Hippocampal formation (tissue), 2 donors: ENCODE data around the gene BTBD9.

Experiments
- DNase-seq, 2 donors: peaks; one replicate each; lab custom pipeline; 2025; lab: John Stamatoyannopoulos, UW

BTBD9 gene

GRCh38 chr6:38481851-38482250 lies 157.9 kb downstream of the BTBD9 start:
- DNase-seq, result no peak

- DNase-seq, result no peak
Measured at GRCh38 chr6:38481211-38481836, 158.4 kb downstream of the BTBD9 start.

GRCh38 chr6:38480036-38480435 lies 159.7 kb downstream of the BTBD9 start:
- no peak for DNase-seq

GRCh38 chr6:38479331-38479730 lies 160.4 kb downstream of the BTBD9 start:
- DNase-seq, result no peak

- DNase-seq, result no peak
Measured at GRCh38 chr6:38477680-38478260, 162.0 kb downstream of the BTBD9 start.

GRCh38 chr6:38476888-38477287 lies 162.8 kb downstream of the BTBD9 start:
- no peak for DNase-seq

GRCh38 chr6:38476141-38476540 lies 163.6 kb downstream of the BTBD9 start:
- no peak for DNase-seq

- DNase-seq, result no peak
Measured at GRCh38 chr6:38470548-38470947, 169.2 kb downstream of the BTBD9 start.

GRCh38 chr6:38467566-38467965 lies 172.2 kb downstream of the BTBD9 start:
- no peak for DNase-seq

GRCh38 chr6:38460186-38460585 lies 179.5 kb downstream of the BTBD9 start:
- no peak for DNase-seq

GRCh38 chr6:38459291-38459690 lies 180.4 kb downstream of the BTBD9 start:
- no peak for DNase-seq

- DNase-seq, result no peak
Measured at GRCh38 chr6:38453861-38454260, 185.9 kb downstream of the BTBD9 start.

- no peak for DNase-seq
Measured at GRCh38 chr6:38452816-38453660, 186.7 kb downstream of the BTBD9 start.

- DNase-seq, result no peak
Measured at GRCh38 chr6:38450717-38451116, 189.0 kb downstream of the BTBD9 start.

- no peak for DNase-seq
Measured at GRCh38 chr6:38445925-38446324, 193.8 kb downstream of the BTBD9 start.

- no peak for DNase-seq
Measured at GRCh38 chr6:38445336-38445735, 194.4 kb downstream of the BTBD9 start.

- DNase-seq, result peak in 1 of 2 donors; percentile 19
Measured at GRCh38 chr6:38443352-38444144, 196.2 kb downstream of the BTBD9 start.

GRCh38 chr6:38438097-38438496 lies 201.6 kb downstream of the BTBD9 start:
- no peak for DNase-seq

- no peak for DNase-seq
Measured at GRCh38 chr6:38436726-38437465, 202.8 kb downstream of the BTBD9 start.

GRCh38 chr6:38435330-38435729 lies 204.4 kb downstream of the BTBD9 start:
- no peak for DNase-seq

- DNase-seq, result no peak
Measured at GRCh38 chr6:38434051-38434450, 205.7 kb downstream of the BTBD9 start.

- DNase-seq, result no peak
Measured at GRCh38 chr6:38432479-38432878, 207.2 kb downstream of the BTBD9 start.
